GM12801 (cell line): ENCODE measurements around the gene TUFM.

Experiments
- CTCF ChIP-seq: IDR thresholded peaks from one replicate; pipeline ENCODE4 v1.5.1; 2011; ENCODE audit warnings: control low read depth; ENCODE audit not compliant: insufficient read length; ENCODE audit errors: extremely low read depth

Gene TUFM

GRCh38 chr16:28822520-28823290 lies 23.4 kb downstream of the TUFM start, which contains the start of gene ATXN2L:
Gene ATXN2L, plus strand, starts transcription at chr16:28822999. Its CDS starts 261 bp downstream, at chr16:28823260.
- no peak for TF ChIP-seq CTCF

- no peak for TF ChIP-seq CTCF
Measured at GRCh38 chr16:28821874-28822519, 24.2 kb downstream of the TUFM start.

GRCh38 chr16:28820016-28820415 lies 26.1 kb downstream of the TUFM start:
- TF ChIP-seq CTCF: no peak
